HepG2 (cell line): ENCODE results near the gene GLDN. TPM values are rescaled to one million over a fixed set of nuclear protein-coding genes. Genes with fewer than 3 reads are reported as not detected.
A peak's percentile ranks its signal among the peaks of the same experiment; 100 is the strongest.

ENCODE experiments used
- ADNP ChIP-seq: sonication (generic); formaldehyde crosslinking; IDR thresholded peaks from 2 replicates; pipeline ENCODE4 v1.4.0; 2020; ENCODE audit warnings: missing genetic modification reagents
- CREM ChIP-seq, 2 experiments: sonication (generic) in 1 of 2; formaldehyde crosslinking in 1 of 2; IDR thresholded peaks; 2 replicates each; pipeline versions ENCODE4 v1.4.0 to v1.6.1; 2016 to 2020; ENCODE audit warnings: antibody characterized with exemption in 1 of 2, mild to moderate bottlenecking in 1 of 2, missing genetic modification reagents in 1 of 2
- FOSL2 ChIP-seq: sonication (generic); formaldehyde crosslinking; IDR thresholded peaks from 2 replicates; pipeline ENCODE4 v1.4.0; 2020; ENCODE audit warnings: missing genetic modification reagents
- FOXP4 ChIP-seq: sonication (generic); formaldehyde crosslinking; IDR thresholded peaks from 2 replicates; pipeline ENCODE4 v1.4.0; 2020; ENCODE audit warnings: missing genetic modification reagents
- HDAC6 ChIP-seq: fragments of 200-600 bp; sonication (generic); IDR thresholded peaks from 2 replicates; pipeline ENCODE4 v1.7.0; 2017; ENCODE audit warnings: mild to moderate bottlenecking, antibody characterized with exemption, low read length, low read depth
- HNF4A ChIP-seq: sonication (generic); formaldehyde crosslinking; IDR thresholded peaks from 2 replicates; pipeline ENCODE4 v1.4.0; 2020; ENCODE audit warnings: missing genetic modification reagents
- KLF13 ChIP-seq: sonication (generic); formaldehyde crosslinking; IDR thresholded peaks from 2 replicates; pipeline ENCODE4 v1.4.0; 2020; ENCODE audit warnings: mild to moderate bottlenecking, missing genetic modification reagents
- NCOA1 ChIP-seq: sonication (generic); formaldehyde crosslinking; IDR thresholded peaks from 2 replicates; pipeline ENCODE4 v1.9.0; 2021; ENCODE audit warnings: missing genetic modification reagents
- PAF1 ChIP-seq: IDR thresholded peaks from 2 replicates; pipeline ENCODE4 v1.6.1; 2016; ENCODE audit warnings: missing genetic modification reagents, missing compliant biosample characterization
- PCBP2 ChIP-seq: fragments of 200-400 bp; formaldehyde crosslinking; optimal IDR thresholded peaks from 2 replicates; pipeline ENCODE3; 2018; ENCODE audit warnings: low read length, low read depth; ENCODE audit not compliant: poor library complexity, severe bottlenecking
- RFX1 ChIP-seq: fragments of 450-650 bp; IDR thresholded peaks from 2 replicates; pipeline ENCODE4 v1.6.1; 2017
- SAP130 ChIP-seq: IDR thresholded peaks from 2 replicates; pipeline ENCODE4 v1.6.1; 2016; ENCODE audit warnings: low read depth
- SMYD3 ChIP-seq: sonication (generic); formaldehyde crosslinking; IDR thresholded peaks from 2 replicates; pipeline ENCODE4 v1.8.1; 2023; ENCODE audit warnings: mild to moderate bottlenecking, missing genetic modification reagents
- STAT6 ChIP-seq: sonication (generic); formaldehyde crosslinking; IDR thresholded peaks from 2 replicates; pipeline ENCODE4 v1.4.0; 2020; ENCODE audit warnings: missing genetic modification reagents, mild to moderate bottlenecking, borderline replicate concordance
- TBP ChIP-seq: sonication (generic); formaldehyde crosslinking; IDR thresholded peaks from 2 replicates; pipeline ENCODE4 v1.5.0; 2020; ENCODE audit warnings: missing genetic modification reagents
- ZKSCAN8 ChIP-seq: IDR thresholded peaks from 2 replicates; pipeline ENCODE4 v1.6.1; 2016; ENCODE audit warnings: borderline replicate concordance, missing genetic modification reagents, missing compliant biosample characterization
- ZNF580 ChIP-seq: IDR thresholded peaks from 2 replicates; pipeline ENCODE4 v1.6.1; 2016; ENCODE audit warnings: low read depth, borderline replicate concordance
- ZNF740 ChIP-seq: sonication (generic); formaldehyde crosslinking; IDR thresholded peaks from 2 replicates; pipeline ENCODE4 v1.4.0; 2020; ENCODE audit warnings: missing genetic modification reagents
- ZUFSP ChIP-seq: sonication (generic); formaldehyde crosslinking; IDR thresholded peaks from 2 replicates; pipeline ENCODE4 v1.9.0; 2021; ENCODE audit warnings: missing genetic modification reagents, mild to moderate bottlenecking, borderline replicate concordance
- polyA plus RNA-seq, 8 experiments: library from polyadenylated mRNA; depleted of rRNA in 3 of 8; stranded (reverse) in 7 of 8; unstranded in 1 of 8; fragments of >200 nt; fragmentation: Illumina TruSeq in 4 of 8; extraction: Trizol in 4 of 8; gene quantifications; 2 replicates each; pipeline versions ENCODE4 v1.2.1 to v1.2.3, GENCODE V29; 2011 to 2016; ENCODE audit warnings: low read depth in 4 of 8, missing spikeins in 1 of 8, mixed read lengths in 1 of 8; ENCODE audit not compliant: insufficient read depth in 1 of 8
- total RNA-seq, 5 experiments: library from RNA; depleted of rRNA; stranded (reverse); fragments of >200 nt; fragmentation: Illumina TruSeq; extraction: Trizol; gene quantifications; 2 replicates each; pipeline ENCODE4 v1.2.3, GENCODE V29; 2016; ENCODE audit warnings: low read depth in 1 of 5

The GLDN gene
- total and polyA plus RNA-seq, 2 of the 13 experiments (the other 11 are each of a cell fraction or from before 2014, with no cell fraction given): 0.86 to 1.0 TPM

- TF ChIP-seq NCOA1 (peak; percentile 64; the same call in 1 of the 2 replicates), STAT6 (CRISPR knock-in tag) (no peak), RFX1 (no peak), ADNP (CRISPR knock-in tag) (no peak), TBP (CRISPR knock-in tag) (no peak), ZKSCAN8 (CRISPR knock-in tag) (0 out of 2 replicates have a peak, but pooled peaks have one; percentile 26), ZNF740 (CRISPR knock-in tag) (no peak), SMYD3 (CRISPR knock-in tag) (no peak), HNF4A (CRISPR knock-in tag) (peak; percentile 92), ZNF580 (CRISPR knock-in tag) (no peak), PCBP2 (no peak), CREM (IDR thresholded peaks at IDR 0.05) (peak; percentile 65; the same call in 1 of the 2 replicates), CREM (CRISPR knock-in tag; IDR thresholded peaks at IDR 0.05) (no peak), ZUFSP (no peak), SAP130 (CRISPR knock-in tag) (peak; percentile 62), PAF1 (CRISPR knock-in tag) (no peak), HDAC6 (no peak), KLF13 (CRISPR knock-in tag) (no peak), FOSL2 (peak; percentile 43), FOXP4 (CRISPR knock-in tag) (0 out of 2 replicates have a peak, but pooled peaks have one; percentile 21)
Measured at GRCh38 chr15:51318382-51319150, 22.9 kb upstream of the GLDN start (continued).
